Fibroblast of lung (primary cell): Measurements from ENCODE around the gene SLC22A4. TPM values are rescaled to one million over a fixed set of nuclear protein-coding genes. Genes with fewer than 3 reads are reported as not detected.
A peak's percentile ranks its signal among the peaks of the same experiment; 100 is the strongest.

Experiments used
- DNase-seq, 2 donors: peaks; one replicate each; pipeline versions ENCODE4 v3.0.0 to v3.0.0-alpha.2; 2010; ENCODE audit warnings: low read depth in 2 of 2
- H2AFZ ChIP-seq: 2 replicates; pipeline ENCODE4 v1.5.1; 2012; ENCODE audit warnings: low read length, control low read depth, inconsistent platforms
- H3K27ac ChIP-seq: 2 replicates; pipeline ENCODE4 v1.5.1; 2011; ENCODE audit warnings: low read length, control low read depth; ENCODE audit not compliant: insufficient read depth
- H3K27me3 ChIP-seq: 2 replicates; pipeline ENCODE4 v1.5.1; 2011; ENCODE audit warnings: mild to moderate bottlenecking, low read length; ENCODE audit not compliant: control insufficient read depth, insufficient read depth
- H3K36me3 ChIP-seq: 2 replicates; pipeline ENCODE4 v1.5.1; 2011; ENCODE audit warnings: low read length; ENCODE audit not compliant: control insufficient read depth, insufficient read depth
- H3K4me1 ChIP-seq: 2 replicates; pipeline ENCODE4 v1.5.1; 2011; ENCODE audit warnings: low read length; ENCODE audit not compliant: control insufficient read depth, insufficient read depth; ENCODE audit errors: extremely low read depth
- H3K4me2 ChIP-seq: 2 replicates; pipeline ENCODE4 v1.5.1; 2011; ENCODE audit warnings: low read length, control low read depth; ENCODE audit not compliant: insufficient read depth; ENCODE audit errors: extremely low read depth
- H3K4me3 ChIP-seq, 4 experiments: fragments of 200-600 bp in 1 of 4; sonication (generic) in 1 of 4; replicated peaks in 1 of 4; 2 replicates each; pipeline ENCODE4 v1.5.1; 2011 to 2016; ENCODE audit warnings: low read length in 4 of 4, low read depth in 3 of 4, mild to moderate bottlenecking in 3 of 4, control low read depth in 2 of 4, inconsistent platforms in 1 of 4, mixed read lengths in 1 of 4; ENCODE audit not compliant: insufficient read depth in 1 of 4; ENCODE audit errors: control extremely low read depth in 1 of 4
- H3K79me2 ChIP-seq: 2 replicates; pipeline ENCODE4 v1.5.1; 2012; ENCODE audit warnings: mild to moderate bottlenecking, low read length, inconsistent platforms; ENCODE audit not compliant: control insufficient read depth, insufficient read depth
- H3K9ac ChIP-seq: 2 replicates; pipeline ENCODE4 v1.5.1; 2011; ENCODE audit warnings: mild to moderate bottlenecking, low read length, control low read depth; ENCODE audit not compliant: insufficient read depth
- H3K9me3 ChIP-seq: 2 replicates; pipeline ENCODE4 v1.5.1; 2012; ENCODE audit warnings: low read depth, low read length; ENCODE audit not compliant: control insufficient read depth, insufficient read depth
- H4K20me1 ChIP-seq: 2 replicates; pipeline ENCODE4 v1.5.1; 2011; ENCODE audit warnings: low read length; ENCODE audit not compliant: control insufficient read depth, insufficient read depth; ENCODE audit errors: extremely low read depth
- CTCF ChIP-seq, 2 donors: IDR thresholded peaks in 1 of 2; conservative IDR thresholded peaks in 1 of 2; 1 replicate in 1 of 2; 2 replicates in 1 of 2; pipeline ENCODE4 v1.5.1; 2011 to 2012; ENCODE audit warnings: low read length in 2 of 2, control low read depth in 1 of 2, inconsistent platforms in 1 of 2, low read depth in 1 of 2, mild to moderate bottlenecking in 1 of 2
- EZH2 ChIP-seq: IDR thresholded peaks from 2 replicates; pipeline ENCODE4 v1.5.1; 2012; ENCODE audit warnings: low read length, control low read depth, mild to moderate bottlenecking; ENCODE audit errors: missing control alignments
- polyA plus RNA-seq, 2 donors: library from polyadenylated mRNA; depleted of rRNA in 1 of 2; stranded (reverse) in 1 of 2; unstranded in 1 of 2; fragments of >200 nt; gene quantifications; 2 replicates each; pipeline ENCODE4 v1.2.1, GENCODE V29; 2011 to 2012; ENCODE audit warnings: missing spikeins in 1 of 2
- total RNA-seq: library from RNA; depleted of rRNA; stranded (reverse); fragments of >200 nt; gene quantifications from 2 replicates; pipeline ENCODE4 v1.2.1, GENCODE V29; 2014

Gene SLC22A4
- total and polyA plus RNA-seq, 2 donors (not counting 1 experiment from before 2014, with no cell fraction given): 1.1 to 4.1 TPM

GRCh38 chr5:132301344-132302271 is 7.4 kb downstream of the SLC22A4 start:
- no peaks in the 10 kb centered on the region for H4K20me1 ChIP-seq
- H3K27me3 ChIP-seq: no peaks in the 10 kb centered on the region
- no peaks in the 10 kb centered on the region for H3K9me3 ChIP-seq
- H3K79me2 ChIP-seq: peaks cover 1% of the 10 kb centered on the region
- no peak overlapping the region for H3K4me3 ChIP-seq
- no peak overlapping the region for H2AFZ ChIP-seq
- no peaks in the 10 kb centered on the region for H3K4me1 ChIP-seq
- H3K9ac ChIP-seq: no peak overlapping the region
- no peak overlapping the region for H3K4me2 ChIP-seq
- no peaks in the 10 kb centered on the region for H3K36me3 ChIP-seq
- no peak overlapping the region for H3K27ac ChIP-seq
- DNase-seq: no peak
- no peak for TF ChIP-seq CTCF (conservative IDR thresholded peaks at IDR 0.05 in 1 of 2, IDR thresholded peaks at IDR 0.05 in 1 of 2; ENCODE audit: low read depth in 1 of 2, low read length in 2 of 2)
- no peak for TF ChIP-seq EZH2

GRCh38 chr5:132302413-132302812 is 8.2 kb downstream of the SLC22A4 start:
- H3K4me3 ChIP-seq: no peak overlapping the region
- no peaks in the 10 kb centered on the region for H3K36me3 ChIP-seq
- H3K9me3 ChIP-seq: no peaks in the 10 kb centered on the region
- no peaks in the 10 kb centered on the region for H4K20me1 ChIP-seq
- DNase-seq: no peak
- no peak overlapping the region for H2AFZ ChIP-seq
- H3K79me2 ChIP-seq: peaks cover 1% of the 10 kb centered on the region
- no peak overlapping the region for H3K9ac ChIP-seq
- no peaks in the 10 kb centered on the region for H3K4me1 ChIP-seq
- no peaks in the 10 kb centered on the region for H3K27me3 ChIP-seq
- H3K4me2 ChIP-seq: no peak overlapping the region
- TF ChIP-seq CTCF (conservative IDR thresholded peaks at IDR 0.05 in 1 of 2, IDR thresholded peaks at IDR 0.05 in 1 of 2; ENCODE audit: low read depth in 1 of 2, low read length in 2 of 2) (no peak), EZH2 (no peak)
- H3K27ac ChIP-seq: no peak overlapping the region

- H3K27me3 ChIP-seq: no peaks in the 10 kb centered on the region
- H2AFZ ChIP-seq: no peak overlapping the region
- H3K4me1 ChIP-seq: no peaks in the 10 kb centered on the region
- no peak overlapping the region for H3K9ac ChIP-seq
- H3K36me3 ChIP-seq: no peaks in the 10 kb centered on the region
- no peak for TF ChIP-seq CTCF (conservative IDR thresholded peaks at IDR 0.05 in 1 of 2, IDR thresholded peaks at IDR 0.05 in 1 of 2; ENCODE audit: low read depth in 1 of 2, low read length in 2 of 2)
- TF ChIP-seq EZH2: no peak
- H3K27ac ChIP-seq: no peak overlapping the region
- DNase-seq: peak in 1 of 2 donors; percentile 30
- peaks cover 1% of the 10 kb centered on the region for H3K79me2 ChIP-seq
- H3K4me2 ChIP-seq: no peak overlapping the region
- H3K9me3 ChIP-seq: no peaks in the 10 kb centered on the region
- no peak overlapping the region for H3K4me3 ChIP-seq
- H4K20me1 ChIP-seq: no peaks in the 10 kb centered on the region
Observed at GRCh38 chr5:132303589-132303988, 9.4 kb downstream of the SLC22A4 start.
